ENCODE results near the gene ZNF497.
A peak's percentile ranks its signal among the peaks of the same experiment; 100 is the strongest.

The ZNF497 gene

GRCh38 chr19:58338825-58339558 is 23.6 kb downstream of the ZNF497 start:
- no peak overlapping the region for H3K4me3 ChIP-seq (ENCODE audit: low read length)
- peaks cover 45% of the 10 kb centered on the region for H3K36me3 ChIP-seq (ENCODE audit: insufficient read depth, low read length)
- no peaks in the 10 kb centered on the region for H3K27me3 ChIP-seq (ENCODE audit: insufficient read depth, low read length)
- peaks cover 14% of the 10 kb centered on the region for H3K9me3 ChIP-seq (ENCODE audit: low read length)
- no peak overlapping the region for H2AFZ ChIP-seq (ENCODE audit: low read depth, low read length)
- H3K4me1 ChIP-seq (ENCODE audit: insufficient read depth, low read length) = no peaks in the 10 kb centered on the region

GRCh38 chr19:58338336-58338735 is 24.2 kb downstream of the ZNF497 start:
- peaks cover 14% of the 10 kb centered on the region for H3K9me3 ChIP-seq (ENCODE audit: low read length)
- peaks cover 45% of the 10 kb centered on the region for H3K36me3 ChIP-seq (ENCODE audit: insufficient read depth, low read length)
- no peaks in the 10 kb centered on the region for H3K27me3 ChIP-seq (ENCODE audit: insufficient read depth, low read length)
- H2AFZ ChIP-seq (ENCODE audit: low read depth, low read length) = no peak overlapping the region
- no peaks in the 10 kb centered on the region for H3K4me1 ChIP-seq (ENCODE audit: insufficient read depth, low read length)
- H3K4me3 ChIP-seq (ENCODE audit: low read length) = no peak overlapping the region

- no peaks in the 10 kb centered on the region for H3K27me3 ChIP-seq (ENCODE audit: insufficient read depth, low read length)
- peaks cover 45% of the 10 kb centered on the region for H3K36me3 ChIP-seq (ENCODE audit: insufficient read depth, low read length)
- no peaks in the 10 kb centered on the region for H3K4me1 ChIP-seq (ENCODE audit: insufficient read depth, low read length)
- no peak overlapping the region for H3K4me3 ChIP-seq (ENCODE audit: low read length)
- no peak overlapping the region for H2AFZ ChIP-seq (ENCODE audit: low read depth, low read length)
- peaks cover 13% of the 10 kb centered on the region for H3K9me3 ChIP-seq (ENCODE audit: low read length)
These were observed 25.7 kb downstream of the ZNF497 start for GRCh38 chr19:58336820-58337219.

GRCh38 chr19:58336216-58336615 is 26.3 kb downstream of the ZNF497 start:
- Histone ChIP-seq H3K9me3 (ENCODE audit: low read length) (peaks cover 12% of the 10 kb centered on the region), H3K4me3 (ENCODE audit: low read length) (no peak overlapping the region), H3K36me3 (ENCODE audit: insufficient read depth, low read length) (peaks cover 41% of the 10 kb centered on the region), H3K4me1 (ENCODE audit: insufficient read depth, low read length) (no peaks in the 10 kb centered on the region), H2AFZ (ENCODE audit: low read depth, low read length) (no peak overlapping the region), H3K27me3 (ENCODE audit: insufficient read depth, low read length) (no peaks in the 10 kb centered on the region)

GRCh38 chr19:58335630-58336029 is 26.9 kb downstream of the ZNF497 start:
- peaks cover 12% of the 10 kb centered on the region for H3K9me3 ChIP-seq (ENCODE audit: low read length)
- no peaks in the 10 kb centered on the region for H3K27me3 ChIP-seq (ENCODE audit: insufficient read depth, low read length)
- peaks cover 38% of the 10 kb centered on the region for H3K36me3 ChIP-seq (ENCODE audit: insufficient read depth, low read length)
- H3K4me3 ChIP-seq (ENCODE audit: low read length) = no peak overlapping the region
- no peaks in the 10 kb centered on the region for H3K4me1 ChIP-seq (ENCODE audit: insufficient read depth, low read length)
- no peak overlapping the region for H2AFZ ChIP-seq (ENCODE audit: low read depth, low read length)

GRCh38 chr19:58334691-58335249 is 27.8 kb downstream of the ZNF497 start:
- Histone ChIP-seq H2AFZ (ENCODE audit: low read depth, low read length) (no peak overlapping the region), H3K4me1 (ENCODE audit: insufficient read depth, low read length) (no peaks in the 10 kb centered on the region), H3K36me3 (ENCODE audit: insufficient read depth, low read length) (peaks cover 38% of the 10 kb centered on the region), H3K27me3 (ENCODE audit: insufficient read depth, low read length) (no peaks in the 10 kb centered on the region), H3K4me3 (ENCODE audit: low read length) (no peak overlapping the region), H3K9me3 (ENCODE audit: low read length) (peaks cover 12% of the 10 kb centered on the region)

- Histone ChIP-seq H2AFZ (ENCODE audit: low read depth, low read length) (no peak overlapping the region), H3K9me3 (ENCODE audit: low read length) (no peaks in the 10 kb centered on the region), H3K4me1 (ENCODE audit: insufficient read depth, low read length) (peaks cover 10% of the 10 kb centered on the region), H3K27me3 (ENCODE audit: insufficient read depth, low read length) (no peaks in the 10 kb centered on the region), H3K4me3 (ENCODE audit: low read length) (no peak overlapping the region), H3K36me3 (ENCODE audit: insufficient read depth, low read length) (peaks cover 19% of the 10 kb centered on the region)
These were observed 29.9 kb downstream of the ZNF497 start for GRCh38 chr19:58332697-58333096.

- Histone ChIP-seq H3K36me3 (ENCODE audit: insufficient read depth, low read length) (peaks cover 3% of the 10 kb centered on the region), H3K9me3 (ENCODE audit: low read length) (no peaks in the 10 kb centered on the region), H3K27me3 (ENCODE audit: insufficient read depth, low read length) (no peaks in the 10 kb centered on the region), H3K4me3 (ENCODE audit: low read length) (no peak overlapping the region), H2AFZ (ENCODE audit: low read depth, low read length) (no peak overlapping the region), H3K4me1 (ENCODE audit: insufficient read depth, low read length) (peaks cover 13% of the 10 kb centered on the region)
These were observed 32.1 kb downstream of the ZNF497 start for GRCh38 chr19:58330458-58330857.

GRCh38 chr19:58328999-58329398 is 33.6 kb downstream of the ZNF497 start:
- H3K36me3 ChIP-seq (ENCODE audit: insufficient read depth, low read length) = no peaks in the 10 kb centered on the region
- no peak overlapping the region for H2AFZ ChIP-seq (ENCODE audit: low read depth, low read length)
- H3K27me3 ChIP-seq (ENCODE audit: insufficient read depth, low read length) = no peaks in the 10 kb centered on the region
- H3K4me1 ChIP-seq (ENCODE audit: insufficient read depth, low read length) = peaks cover 13% of the 10 kb centered on the region
- no peaks in the 10 kb centered on the region for H3K9me3 ChIP-seq (ENCODE audit: low read length)
- H3K4me3 ChIP-seq (ENCODE audit: low read length) = no peak overlapping the region

- no peaks in the 10 kb centered on the region for H3K27me3 ChIP-seq (ENCODE audit: insufficient read depth, low read length)
- peaks cover 2% of the 10 kb centered on the region for H3K36me3 ChIP-seq (ENCODE audit: insufficient read depth, low read length)
- peak within 1 kb of the TSS; percentile 55 for H3K4me3 ChIP-seq (ENCODE audit: low read length)
- H3K4me1 ChIP-seq (ENCODE audit: insufficient read depth, low read length) = peaks cover 13% of the 10 kb centered on the region
- H3K9me3 ChIP-seq (ENCODE audit: low read length) = no peaks in the 10 kb centered on the region
- peak within 1 kb of the TSS; percentile 33 for H2AFZ ChIP-seq (ENCODE audit: low read depth, low read length)
These were observed 35.4 kb downstream of the ZNF497 start, which contains the start of gene ZSCAN22 for GRCh38 chr19:58326914-58327726. TSS of gene ZSCAN22 (plus strand) at chr19:58326994. CDS start at chr19:58334803, 7,809 bp downstream.

- peaks cover 13% of the 10 kb centered on the region for H3K4me1 ChIP-seq (ENCODE audit: insufficient read depth, low read length)
- H3K36me3 ChIP-seq (ENCODE audit: insufficient read depth, low read length) = peaks cover 4% of the 10 kb centered on the region
- no peaks in the 10 kb centered on the region for H3K9me3 ChIP-seq (ENCODE audit: low read length)
- no peaks in the 10 kb centered on the region for H3K27me3 ChIP-seq (ENCODE audit: insufficient read depth, low read length)
- peak overlapping the region; percentile 55 for H3K4me3 ChIP-seq (ENCODE audit: low read length)
- H2AFZ ChIP-seq (ENCODE audit: low read depth, low read length) = peak overlapping the region; percentile 33
These were observed 36.0 kb downstream of the ZNF497 start for GRCh38 chr19:58326501-58326913.

GRCh38 chr19:58325311-58326022 is 37.1 kb downstream of the ZNF497 start:
- Histone ChIP-seq H3K36me3 (ENCODE audit: insufficient read depth, low read length) (peaks cover 4% of the 10 kb centered on the region), H3K4me1 (ENCODE audit: insufficient read depth, low read length) (peaks cover 13% of the 10 kb centered on the region), H3K9me3 (ENCODE audit: low read length) (no peaks in the 10 kb centered on the region), H2AFZ (ENCODE audit: low read depth, low read length) (no peak overlapping the region), H3K27me3 (ENCODE audit: insufficient read depth, low read length) (no peaks in the 10 kb centered on the region), H3K4me3 (ENCODE audit: low read length) (peak overlapping the region; percentile 55)
